HG03175 (cell line): Measurements from ENCODE around the gene DPYD.
A peak's percentile ranks its signal among the peaks of the same experiment; 100 is the strongest.

Experiments used
- ATAC-seq: cut with Tn5 transposase; IDR thresholded peaks from one replicate; pipeline ENCODE4 v1.9.1; 2021; ENCODE audit warnings: mild to moderate bottlenecking, moderate library complexity; ENCODE audit not compliant: unreplicated experiment

DPYD gene

GRCh38 chr1:97560714-97561113 lies 360.1 kb downstream of the DPYD start:
- no peak for ATAC-seq

- ATAC-seq: no peak
Measured at GRCh38 chr1:97553971-97554370, 366.9 kb downstream of the DPYD start.

- no peak for ATAC-seq
Measured at GRCh38 chr1:97551113-97551512, 369.7 kb downstream of the DPYD start.

GRCh38 chr1:97545446-97545845 lies 375.4 kb downstream of the DPYD start:
- ATAC-seq: no peak

GRCh38 chr1:97540346-97540888 lies 380.4 kb downstream of the DPYD start:
- ATAC-seq: no peak

- ATAC-seq: no peak
Measured at GRCh38 chr1:97538113-97538512, 382.7 kb downstream of the DPYD start.

GRCh38 chr1:97533358-97533757 lies 387.5 kb downstream of the DPYD start:
- ATAC-seq: no peak

GRCh38 chr1:97529600-97529999 lies 391.2 kb downstream of the DPYD start:
- no peak for ATAC-seq

GRCh38 chr1:97524211-97524610 lies 396.6 kb downstream of the DPYD start:
- ATAC-seq: no peak

GRCh38 chr1:97516588-97516987 lies 404.2 kb downstream of the DPYD start:
- no peak for ATAC-seq

GRCh38 chr1:97508653-97509218 lies 412.1 kb downstream of the DPYD start:
- ATAC-seq: no peak

GRCh38 chr1:97507863-97508262 lies 413.0 kb downstream of the DPYD start:
- ATAC-seq: no peak

GRCh38 chr1:97506368-97506767 lies 414.5 kb downstream of the DPYD start:
- ATAC-seq: no peak

GRCh38 chr1:97505816-97506215 lies 415.0 kb downstream of the DPYD start:
- ATAC-seq: peak; percentile 97

GRCh38 chr1:97505289-97505688 lies 415.5 kb downstream of the DPYD start:
- no peak for ATAC-seq

- ATAC-seq: no peak
Measured at GRCh38 chr1:97502360-97502759, 418.5 kb downstream of the DPYD start.

GRCh38 chr1:97501628-97502027 lies 419.2 kb downstream of the DPYD start:
- ATAC-seq: no peak

GRCh38 chr1:97500760-97501159 lies 420.1 kb downstream of the DPYD start:
- no peak for ATAC-seq

- no peak for ATAC-seq
Measured at GRCh38 chr1:97499667-97500066, 421.2 kb downstream of the DPYD start.

- ATAC-seq: peak; percentile 63
Measured at GRCh38 chr1:97489834-97490233, 431.0 kb downstream of the DPYD start.

GRCh38 chr1:97488530-97488929 lies 432.3 kb downstream of the DPYD start:
- no peak for ATAC-seq

GRCh38 chr1:97482022-97482421 lies 438.8 kb downstream of the DPYD start:
- no peak for ATAC-seq

- ATAC-seq: no peak
Measured at GRCh38 chr1:97467445-97467844, 453.4 kb downstream of the DPYD start.
